MCF 10A (cell line): ENCODE measurements around the gene PHF21B. TPM values are rescaled to one million over a fixed set of nuclear protein-coding genes. Genes with fewer than 3 reads are reported as not detected.

Experiments used
- BruUV-seq: library from RNA; stranded (reverse); fragments of 400-500 nt; replicated peaks from 2 replicates; lab custom pipeline; 2021; lab: Mats Ljungman, UMichigan
- CTCF ChIA-PET: fragments of 300-600 bp; sonication (Branson Sonifier 250); formaldehyde crosslinking; extraction: SDS; loops from one replicate; lab custom pipeline; 2021; ENCODE audit warnings: antibody characterized with exemption, inconsistent platforms; lab: Yijun Ruan, JAX
- POLR2A ChIA-PET: fragments of 300-600, 350-650 bp; sonication (Branson Sonifier 250); formaldehyde crosslinking; extraction: SDS; loops from one replicate; lab custom pipeline; 2020; ENCODE audit warnings: antibody characterized with exemption, inconsistent platforms; lab: Yijun Ruan, JAX
- DNase-seq: peaks from one replicate; pipeline ENCODE4 v3.0.0-alpha.2; 2018; ENCODE audit not compliant: unreplicated experiment
- H3K27ac Mint-ChIP-seq: one replicate; pipeline ENCODE4 v1.8.0; 2022; ENCODE audit warnings: mild to moderate bottlenecking, low read depth, mixed read lengths; ENCODE audit not compliant: unreplicated experiment
- H3K27me3 Mint-ChIP-seq: one replicate; pipeline ENCODE4 v1.8.0; 2022; ENCODE audit warnings: mixed read lengths; ENCODE audit not compliant: insufficient read depth, unreplicated experiment
- H3K36me3 Mint-ChIP-seq: one replicate; pipeline ENCODE4 v1.8.0; 2022; ENCODE audit warnings: mild to moderate bottlenecking, moderate library complexity, mixed read lengths; ENCODE audit not compliant: insufficient read depth, unreplicated experiment
- H3K4me1 Mint-ChIP-seq: one replicate; pipeline ENCODE4 v1.8.0; 2022; ENCODE audit warnings: mixed read lengths; ENCODE audit not compliant: insufficient read depth, unreplicated experiment
- H3K4me3 Mint-ChIP-seq: one replicate; pipeline ENCODE4 v1.8.0; 2022; ENCODE audit warnings: mild to moderate bottlenecking, moderate library complexity, mixed read lengths; ENCODE audit not compliant: unreplicated experiment
- H3K9me3 Mint-ChIP-seq: one replicate; pipeline ENCODE4 v1.8.0; 2022; ENCODE audit warnings: mixed read lengths; ENCODE audit not compliant: unreplicated experiment
- CTCF ChIP-seq: fragments of 200-600 bp; IDR thresholded peaks from one replicate; pipeline ENCODE4 v1.8.0; 2022; ENCODE audit warnings: antibody characterized with exemption, mild to moderate bottlenecking; ENCODE audit not compliant: unreplicated experiment
- intact Hi-C: fragments of 100-400 bp; cut with micrococcal nuclease; formaldehyde crosslinking; loops from 2 replicates; pipeline ENCODE4 v1.14.1; 2022
- total RNA-seq: library from RNA; stranded (reverse); gene quantifications from 2 replicates; pipeline ENCODE4 v1.2.3, GENCODE V29; 2022

PHF21B gene
- total RNA-seq, 1 experiment from 2014 or later: 0.75 TPM

GRCh38 chr22:44942979-44943700 lies 66.7 kb downstream of the PHF21B start:
- BruUV-seq: no TSS peak
- DNase-seq: no peak
- ChIA-PET POLR2A (no interaction called here), CTCF (interaction anchor here (2.0 kb wide), 1 partner anchor 31 kb away, joined by 9 read pairs; no protein-coding TSS in a partner anchor)
- no peaks in the 10 kb centered on the region for H3K9me3 Mint-ChIP-seq
- H3K4me3 Mint-ChIP-seq: no peak overlapping the region
- H3K4me1 Mint-ChIP-seq: peaks cover 10% of the 10 kb centered on the region
- no peak overlapping the region for H3K27ac Mint-ChIP-seq
- intact Hi-C loops: no loop called here
- no peak for TF ChIP-seq CTCF
- peaks cover 30% of the 10 kb centered on the region for H3K27me3 Mint-ChIP-seq
- H3K36me3 Mint-ChIP-seq: peaks cover 5% of the 10 kb centered on the region

- Mint-ChIP-seq H3K27ac (no peak overlapping the region), H3K9me3 (no peaks in the 10 kb centered on the region), H3K4me1 (peaks cover 10% of the 10 kb centered on the region), H3K36me3 (peaks cover 5% of the 10 kb centered on the region), H3K27me3 (peaks cover 30% of the 10 kb centered on the region), H3K4me3 (no peak overlapping the region)
- intact Hi-C loops: no loop called here
- no peak for TF ChIP-seq CTCF
- ChIA-PET CTCF (no interaction called here), POLR2A (no interaction called here)
- no peak for DNase-seq
- no TSS peak for BruUV-seq
Measured at GRCh38 chr22:44942056-44942455, 67.7 kb downstream of the PHF21B start.

GRCh38 chr22:44941207-44941606 lies 68.6 kb downstream of the PHF21B start:
- Mint-ChIP-seq H3K4me1 (peaks cover 10% of the 10 kb centered on the region), H3K4me3 (no peak overlapping the region), H3K27ac (no peak overlapping the region), H3K27me3 (peaks cover 30% of the 10 kb centered on the region), H3K9me3 (no peaks in the 10 kb centered on the region), H3K36me3 (peaks cover 5% of the 10 kb centered on the region)
- DNase-seq: no peak
- no TSS peak for BruUV-seq
- ChIA-PET CTCF (no interaction called here), POLR2A (no interaction called here)
- intact Hi-C loops: no loop called here
- no peak for TF ChIP-seq CTCF

GRCh38 chr22:44940130-44940529 lies 69.7 kb downstream of the PHF21B start:
- intact Hi-C loops: no loop called here
- H3K27ac Mint-ChIP-seq: no peak overlapping the region
- peaks cover 5% of the 10 kb centered on the region for H3K36me3 Mint-ChIP-seq
- ChIA-PET POLR2A (no interaction called here), CTCF (no interaction called here)
- H3K9me3 Mint-ChIP-seq: no peaks in the 10 kb centered on the region
- BruUV-seq: no TSS peak
- peaks cover 10% of the 10 kb centered on the region for H3K4me1 Mint-ChIP-seq
- H3K27me3 Mint-ChIP-seq: peaks cover 30% of the 10 kb centered on the region
- DNase-seq: no peak
- TF ChIP-seq CTCF: no peak
- no peak overlapping the region for H3K4me3 Mint-ChIP-seq
